SK-N-SH (cell line): ENCODE data around the gene ROM1. TPM values are rescaled to one million over a fixed set of nuclear protein-coding genes. Genes with fewer than 3 reads are reported as not detected.

ENCODE experiments used
- CTCF ChIA-PET: fragments of 300-600, 350-600 bp; formaldehyde crosslinking; extraction: SDS; loops from one replicate; lab custom pipeline; 2021; lab: Yijun Ruan, JAX
- POLR2A ChIA-PET: fragments of 350-600 bp; sonication (Branson Sonifier 250); formaldehyde crosslinking; extraction: SDS; loops from one replicate; lab custom pipeline; 2020; ENCODE audit warnings: antibody characterized with exemption, inconsistent platforms; lab: Yijun Ruan, JAX
- DNase-seq: peaks from one replicate; pipeline ENCODE4 v3.0.0; 2012
- H2AFZ ChIP-seq: fragments of 200-600 bp; sonication (generic); 2 replicates; pipeline ENCODE4 v1.8.1; 2016; ENCODE audit warnings: antibody characterized with exemption, mild to moderate bottlenecking, low read depth
- H3F3A ChIP-seq: fragments of 200-600 bp; sonication (generic); replicated peaks from 2 replicates; pipeline ENCODE3; 2016; ENCODE audit warnings: antibody characterized with exemption, mild to moderate bottlenecking; ENCODE audit not compliant: insufficient read depth
- H3K27ac ChIP-seq, 2 experiments: fragments of 200-500 bp in 1 of 2; fragments of 200-600 bp in 1 of 2; sonication (Bioruptor generic) in 1 of 2; sonication (generic), shearing (Covaris generic) in 1 of 2; 2 replicates each; pipeline versions ENCODE4 v1.5.1 to v1.6.1; 2014 to 2016; ENCODE audit warnings: low read depth in 2 of 2, inconsistent platforms in 1 of 2, low read length in 1 of 2, mild to moderate bottlenecking in 1 of 2, mixed read lengths in 1 of 2
- H3K27me3 ChIP-seq: fragments of 200-600 bp; sonication (generic), shearing (Covaris generic); 2 replicates; pipeline ENCODE4 v1.6.1; 2016; ENCODE audit warnings: mixed run types; ENCODE audit not compliant: insufficient read depth
- H3K36me3 ChIP-seq, 2 experiments: fragments of 200-500 bp in 1 of 2; fragments of 200-600 bp in 1 of 2; sonication (Bioruptor generic) in 1 of 2; sonication (generic) in 1 of 2; replicated peaks in 1 of 2; 2 replicates each; pipeline versions ENCODE3 to v1.5.1; 2014 to 2016; ENCODE audit warnings: low read length in 1 of 2, mild to moderate bottlenecking in 1 of 2; ENCODE audit not compliant: insufficient read depth in 2 of 2, control insufficient read depth in 1 of 2
- H3K4me1 ChIP-seq, 2 experiments: fragments of 200-500 bp in 1 of 2; fragments of 200-600 bp in 1 of 2; sonication (Bioruptor generic) in 1 of 2; sonication (generic), shearing (Covaris generic) in 1 of 2; 2 replicates each; pipeline versions ENCODE4 v1.5.1 to v1.6.1; 2014 to 2016; ENCODE audit warnings: low read depth in 1 of 2, low read length in 1 of 2, mixed run types in 1 of 2; ENCODE audit not compliant: insufficient read depth in 2 of 2, control insufficient read depth in 1 of 2
- H3K4me2 ChIP-seq: fragments of 200-600 bp; sonication (generic), shearing (Covaris generic); 2 replicates; pipeline ENCODE4 v1.6.1; 2017; ENCODE audit warnings: mixed run types
- H3K4me3 ChIP-seq, 2 experiments: fragments of 200-500 bp in 1 of 2; fragments of 200-600 bp in 1 of 2; sonication (Bioruptor generic) in 1 of 2; sonication (generic), shearing (Covaris generic) in 1 of 2; 2 replicates each; pipeline versions ENCODE4 v1.5.1 to v1.8.1; 2014 to 2016; ENCODE audit warnings: low read depth in 2 of 2, inconsistent platforms in 1 of 2, low read length in 1 of 2, mild to moderate bottlenecking in 1 of 2, mixed read lengths in 1 of 2, moderate library complexity in 1 of 2
- H3K79me2 ChIP-seq: fragments of 200-600 bp; sonication (generic); 2 replicates; pipeline ENCODE4 v1.8.1; 2017; ENCODE audit warnings: mild to moderate bottlenecking; ENCODE audit not compliant: insufficient read depth
- H3K9ac ChIP-seq: fragments of 200-600 bp; sonication (generic); 2 replicates; pipeline ENCODE4 v1.6.1; 2017; ENCODE audit warnings: mixed run types
- H3K9me2 ChIP-seq: fragments of 200-600 bp; sonication (generic); 2 replicates; pipeline ENCODE4 v1.6.1; 2017; ENCODE audit warnings: mixed run types
- H3K9me3 ChIP-seq: fragments of 200-600 bp; sonication (generic); 2 replicates; pipeline ENCODE4 v1.6.1; 2017; ENCODE audit warnings: mixed run types, mild to moderate bottlenecking, moderate library complexity
- H4K20me1 ChIP-seq: fragments of 200-600 bp; sonication (generic); 2 replicates; pipeline ENCODE4 v1.6.1; 2017; ENCODE audit warnings: mild to moderate bottlenecking, mixed run types; ENCODE audit not compliant: insufficient read depth
- CTCF ChIP-seq: fragments of 200-600 bp; sonication (generic); IDR thresholded peaks from 2 replicates; pipeline ENCODE4 v1.6.1; 2017; ENCODE audit warnings: antibody characterized with exemption, mild to moderate bottlenecking, moderate library complexity
- ELF1 ChIP-seq: IDR thresholded peaks from 2 replicates; pipeline ENCODE4 v1.4.0; 2012
- EP300 ChIP-seq, 2 experiments: IDR thresholded peaks; 2 replicates each; pipeline versions ENCODE4 v1.4.0 to v1.6.1; 2012; ENCODE audit warnings: borderline replicate concordance in 1 of 2, low read depth in 1 of 2, low read length in 1 of 2
- FOSL2 ChIP-seq: IDR thresholded peaks from 2 replicates; pipeline ENCODE4 v1.4.0; 2012; ENCODE audit warnings: low read depth, mild to moderate bottlenecking, moderate library complexity, borderline replicate concordance
- GABPA ChIP-seq: IDR thresholded peaks from 2 replicates; pipeline ENCODE4 v1.4.0; 2012; ENCODE audit warnings: low read depth, mild to moderate bottlenecking
- IRF3 ChIP-seq: fragments of 150-350 bp; IDR thresholded peaks from 2 replicates; pipeline ENCODE4 v1.6.1; 2016; ENCODE audit warnings: mild to moderate bottlenecking, low read depth, low read length
- MXI1 ChIP-seq: IDR thresholded peaks from 2 replicates; pipeline ENCODE4 v1.6.1; 2012; ENCODE audit warnings: mild to moderate bottlenecking, low read depth, low read length, improper control_type of control experiment
- NRF1 ChIP-seq: IDR thresholded peaks from 2 replicates; pipeline ENCODE4 v1.6.1; 2012; ENCODE audit warnings: low read depth, mild to moderate bottlenecking, low read length
- PBX3 ChIP-seq: IDR thresholded peaks from 2 replicates; pipeline ENCODE4; 2012
- RFX5 ChIP-seq: IDR thresholded peaks from 2 replicates; pipeline ENCODE4 v1.6.1; 2012; ENCODE audit warnings: mild to moderate bottlenecking, improper control_type of control experiment, low read length
- RXRA ChIP-seq: IDR thresholded peaks from 2 replicates; pipeline ENCODE4 v1.4.0; 2012; ENCODE audit warnings: low read depth, mild to moderate bottlenecking, borderline replicate concordance
- SIN3A ChIP-seq: IDR thresholded peaks from 2 replicates; pipeline ENCODE4 v1.6.1; 2012; ENCODE audit warnings: low read depth, mild to moderate bottlenecking, low read length, moderate library complexity, borderline replicate concordance
- SMC3 ChIP-seq: IDR thresholded peaks from 2 replicates; pipeline ENCODE4 v1.6.1; 2012; ENCODE audit warnings: low read depth, low read length, improper control_type of control experiment
- TEAD4 ChIP-seq: IDR thresholded peaks from 2 replicates; pipeline ENCODE4 v1.4.0; 2012; ENCODE audit warnings: mild to moderate bottlenecking, borderline replicate concordance; ENCODE audit not compliant: insufficient read depth
- USF1 ChIP-seq: IDR thresholded peaks from 2 replicates; pipeline ENCODE4 v1.4.0; 2012; ENCODE audit warnings: low read depth, borderline replicate concordance
- USF2 ChIP-seq: fragments of 150-350 bp; IDR thresholded peaks from 2 replicates; pipeline ENCODE4 v1.6.1; 2017; ENCODE audit warnings: antibody characterized with exemption, low read length, low read depth, borderline replicate concordance
- YY1 ChIP-seq: IDR thresholded peaks from 2 replicates; pipeline ENCODE4 v1.4.0; 2012; ENCODE audit warnings: low read depth, mild to moderate bottlenecking
- WGBS: methylation state at CpG from one replicate; pipeline ENCODE4 v1.1.6; 2017; ENCODE audit warnings: low lambda C conversion rate; 5-methylcytosine and 5-hydroxymethylcytosine counted together
- polyA plus RNA-seq, 3 experiments: library from polyadenylated mRNA; depleted of rRNA; stranded (reverse); fragments of >200 nt; gene quantifications; 2 replicates each; pipeline ENCODE4 v1.2.3, GENCODE V29; 2012

ROM1 gene
- polyA plus RNA-seq, 1 of the 3 experiments (the other 2 are of a cell fraction) = 7.3 TPM

GRCh38 chr11:62645671-62645945 is 32.6 kb downstream of the ROM1 start:
- Histone ChIP-seq H3K9me2 (no peaks in the 10 kb centered on the region), H3K9me3 (no peaks in the 10 kb centered on the region)
- TF ChIP-seq EP300 (IDR thresholded peaks at IDR 0.05; ENCODE audit: borderline replicate concordance in 1 of 2, low read depth in 1 of 2, low read length in 1 of 2) = no peak
- no peak for TF ChIP-seq FOSL2
- TF ChIP-seq USF2 = no peak
- TF ChIP-seq CTCF = no peak
- TF ChIP-seq SIN3A = no peak
- no peak for TF ChIP-seq RFX5
- TF ChIP-seq MXI1 = no peak
- no peak for TF ChIP-seq ELF1
- TF ChIP-seq IRF3 = no peak
- TF ChIP-seq, all 33 proteins: peak for 0
- H3K4me1 ChIP-seq = peaks cover 5 to 8% of the 10 kb centered on the region in 2 experiments; a peak in 2 of 4 replicates
- H3K36me3 ChIP-seq = peaks cover 21 to 39% of the 10 kb centered on the region in 2 experiments
- no peaks in the 10 kb centered on the region for H3K27me3 ChIP-seq
- H3K4me3 ChIP-seq = peak overlapping the region; percentile 78 to 87
- peak overlapping the region; percentile 97 for H3K9ac ChIP-seq
- WGBS = 10% methylated on average over 11 of the region's 11 CpGs
- CTCF ChIA-PET = interaction anchor here (0.6 to 1.6 kb wide), 6 partner anchors 20 to 251 kb away, joined by 3 to 5 read pairs (median 4); partner anchors contain the start of genes C11orf98, CSKMT and SLC3A2
- H4K20me1 ChIP-seq = 0 out of 2 replicates have a peak, but pooled peaks cover 5% of the 10 kb centered on the region
- H3F3A ChIP-seq = peaks cover 5% of the 10 kb centered on the region
- POLR2A ChIA-PET = interaction anchor here (0.5 to 7.3 kb wide), 8 partner anchors 19 to 1402 kb away, joined by 3 to 52 read pairs (median 4); partner anchors contain the start of genes C11orf98, CSKMT, LBHD1 and MTA2
- H3K27ac ChIP-seq = peak overlapping the region; percentile 77 to 88
- peak overlapping the region; percentile 92 for H3K4me2 ChIP-seq
- H2AFZ ChIP-seq = no peak overlapping the region
- H3K79me2 ChIP-seq = peaks cover 63% of the 10 kb centered on the region
- peak; percentile 24 for DNase-seq

GRCh38 chr11:62645946-62646824 is 33.1 kb downstream of the ROM1 start, which contains the start of gene GANAB:
Gene GANAB, minus strand, starts transcription at chr11:62646613. Its CDS starts 14 bp downstream, at chr11:62646599.
- Histone ChIP-seq H4K20me1 (0 out of 2 replicates have a peak, but pooled peaks cover 5% of the 10 kb centered on the region), H3K79me2 (peaks cover 63% of the 10 kb centered on the region), H3K9ac (peak within 1 kb of the TSS; percentile 97), H3K36me3 (peaks cover 21 to 34% of the 10 kb centered on the region in 2 experiments), H2AFZ (no peak within 1 kb of the TSS; the same call in 1 of the 2 replicates), H3K4me1 (peaks cover 5 to 8% of the 10 kb centered on the region in 2 experiments; a peak in 2 of 4 replicates), H3K4me3 (peak within 1 kb of the TSS; percentile 78 to 87), H3K27ac (peak within 1 kb of the TSS; percentile 77 to 88), H3F3A (peaks cover 5% of the 10 kb centered on the region), H3K9me3 (no peaks in the 10 kb centered on the region), H3K4me2 (peak within 1 kb of the TSS; percentile 92), H3K9me2 (no peaks in the 10 kb centered on the region), H3K27me3 (no peaks in the 10 kb centered on the region)
- DNase-seq = peak; percentile 99
- under 1% methylated on average over 60 of the region's 73 CpGs for WGBS
- ChIA-PET CTCF (interaction anchor here (0.6 to 1.9 kb wide), 7 partner anchors 19 to 251 kb away, joined by 3 to 5 read pairs (median 4); partner anchors contain the start of genes C11orf98, CSKMT and SLC3A2), POLR2A (interaction anchor here (0.5 to 7.3 kb wide), 12 partner anchors 9 to 1402 kb away, joined by 3 to 52 read pairs (median 4); partner anchors contain the start of genes B3GAT3, C11orf98, CSKMT and LBHD1)
- TF ChIP-seq NRF1 = peak; percentile 51; the same call in 1 of the 2 replicates
- TF ChIP-seq EP300 (IDR thresholded peaks at IDR 0.05; ENCODE audit: borderline replicate concordance in 1 of 2, low read depth in 1 of 2, low read length in 1 of 2) = no peak; a peak in 1 of 4 replicates
- TF ChIP-seq GABPA = peak; percentile 79
- no peak for TF ChIP-seq USF1
- peak; percentile 99 for TF ChIP-seq MXI1
- 0 out of 2 replicates have a peak, but pooled peaks have one; percentile 51 for TF ChIP-seq TEAD4
- peak; percentile 96 for TF ChIP-seq YY1
- TF ChIP-seq ELF1 = peak; percentile 63
- TF ChIP-seq PBX3 = peak; percentile 53
- no peak for TF ChIP-seq SMC3
- TF ChIP-seq RXRA = no peak
- TF ChIP-seq FOSL2 = no peak
